Erythroblast (primary cell): ENCODE measurements around the gene ARRDC1.

Experiments
- GATA1 ChIP-seq: IDR thresholded peaks from 2 replicates; pipeline ENCODE4 v1.6.1; 2011; ENCODE audit warnings: low read depth, mild to moderate bottlenecking, control low read depth, low read length, moderate library complexity
- POLR2A ChIP-seq: IDR thresholded peaks from 2 replicates; pipeline ENCODE4 v1.6.1; 2011; ENCODE audit warnings: mild to moderate bottlenecking, low read length

DNA sequence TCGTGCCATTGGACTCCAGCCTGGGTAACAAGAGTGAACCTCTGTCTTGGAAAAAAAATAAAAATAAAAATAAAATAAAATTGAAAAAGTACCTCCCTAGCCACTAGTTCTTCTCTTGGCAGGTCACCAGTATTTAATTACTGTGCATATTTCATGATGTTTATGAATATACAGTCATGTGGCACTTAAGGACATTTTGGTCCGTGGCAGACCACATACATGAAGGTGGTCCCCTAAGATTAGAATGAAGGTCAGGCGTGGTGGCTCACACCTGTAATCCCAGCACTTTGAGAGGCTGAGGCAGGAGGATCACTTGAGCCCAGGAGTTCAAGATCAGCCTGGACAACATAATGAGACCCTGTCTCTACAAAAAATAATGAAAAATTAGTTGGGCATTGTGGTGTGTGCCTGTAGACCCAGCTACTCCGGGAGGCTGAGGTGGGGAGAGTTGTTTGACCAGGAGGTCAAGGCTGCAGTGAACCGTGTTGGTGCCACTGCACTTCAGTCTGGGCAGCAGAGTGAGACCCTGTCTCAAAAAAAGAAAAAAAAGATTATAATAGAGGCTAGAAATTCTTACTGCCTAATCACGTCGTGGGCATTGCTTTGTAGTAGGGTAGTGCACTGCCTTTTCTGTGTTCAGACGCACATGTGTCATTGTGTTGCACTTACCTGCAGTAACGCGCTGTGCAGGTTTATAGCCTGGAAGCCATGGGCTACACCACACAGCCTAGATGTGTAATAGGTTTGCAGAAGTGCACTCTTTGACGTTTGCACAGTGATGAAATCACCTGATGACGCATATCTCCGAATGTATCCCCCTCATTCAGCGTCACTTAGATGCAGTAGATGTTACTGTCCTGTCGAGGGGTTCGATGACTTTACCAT lies 26.1 kb downstream of the ARRDC1 start:
- TF ChIP-seq POLR2A = no peak
- TF ChIP-seq GATA1 = no peak
